Measurements from ENCODE around the gene LAMC1. TPM values are rescaled to one million over a fixed set of nuclear protein-coding genes. Genes with fewer than 3 reads are reported as not detected.

The LAMC1 gene
- total RNA-seq, 2 experiments from 2014 or later = not detected

DNA sequence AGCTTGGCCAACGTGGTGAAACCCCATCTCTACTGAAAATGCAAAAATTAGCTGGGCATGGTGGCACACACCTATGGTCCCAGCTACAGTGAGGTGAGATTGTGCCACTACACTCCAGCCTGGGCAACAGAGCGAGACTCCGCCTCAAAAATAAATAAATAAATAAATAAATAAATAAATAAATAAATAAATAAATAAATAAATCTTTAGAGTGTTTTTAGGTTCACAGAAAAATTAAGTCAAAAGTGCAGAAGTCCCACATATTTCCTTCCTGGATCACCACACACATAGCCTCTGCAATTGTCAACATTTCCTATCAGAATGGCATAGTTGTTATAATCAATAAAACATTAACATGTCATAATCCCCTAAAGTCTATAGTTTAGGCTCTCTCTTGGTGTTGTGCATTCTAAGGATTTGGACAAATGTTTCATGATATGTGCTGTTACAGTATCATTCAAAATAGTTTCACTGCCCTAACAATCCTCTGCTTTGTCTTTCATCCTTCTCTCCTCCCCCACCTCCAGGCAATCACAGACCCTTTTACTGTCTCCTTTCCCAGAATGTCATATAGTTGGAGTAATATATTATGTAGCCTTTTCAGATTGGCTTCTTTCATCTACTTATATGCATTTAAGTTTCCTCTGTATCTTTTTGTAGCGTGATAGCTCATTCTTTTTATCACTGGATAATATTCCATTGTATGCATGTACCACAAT is 58.3 kb downstream of the LAMC1 start:
- Mint-ChIP-seq H3K4me3 (no peak overlapping the region), H3K4me1 (ENCODE audit: low read depth) (no peaks in the 10 kb centered on the region), H3K27ac (no peak overlapping the region), H3K36me3 (ENCODE audit: low read depth) (no peaks in the 10 kb centered on the region), H3K27me3 (peaks cover 16% of the 10 kb centered on the region), H3K9me3 (no peaks in the 10 kb centered on the region)
- DNase-seq (no peak), ATAC-seq (ENCODE audit: poor library complexity) (no peak)
- no peaks in the 10 kb centered on the region for H3K36me3 ChIP-seq (ENCODE audit: insufficient read depth, low read length)
- ChIA-PET POLR2A (no interaction called here), CTCF (interaction anchor here (1.3 kb wide), 1 partner anchor 8 kb away, joined by 3 read pairs; no protein-coding TSS in a partner anchor)
- H3K4me3 ChIP-seq (ENCODE audit: low read length) = no peak overlapping the region
- no peak overlapping the region for H3K27ac ChIP-seq (ENCODE audit: low read depth in 1 of 2, low read length in 2 of 2)
- H3K4me1 ChIP-seq (ENCODE audit: insufficient read depth, low read length) = no peaks in the 10 kb centered on the region
- intact Hi-C loops (cut with DNase I, micrococcal nuclease) = no loop called here
- no peaks in the 10 kb centered on the region for H3K9me3 ChIP-seq (ENCODE audit: control insufficient read depth in 1 of 2, insufficient read depth in 1 of 2, low read length in 2 of 2)
- no peak for TF ChIP-seq CTCF (IDR thresholded peaks at IDR 0.05)
- H3K27me3 ChIP-seq (ENCODE audit: control insufficient read depth in 1 of 2, insufficient read depth in 2 of 2, low read length in 2 of 2) = peaks cover 0 to 2% of the 10 kb centered on the region in 2 experiments

DNA sequence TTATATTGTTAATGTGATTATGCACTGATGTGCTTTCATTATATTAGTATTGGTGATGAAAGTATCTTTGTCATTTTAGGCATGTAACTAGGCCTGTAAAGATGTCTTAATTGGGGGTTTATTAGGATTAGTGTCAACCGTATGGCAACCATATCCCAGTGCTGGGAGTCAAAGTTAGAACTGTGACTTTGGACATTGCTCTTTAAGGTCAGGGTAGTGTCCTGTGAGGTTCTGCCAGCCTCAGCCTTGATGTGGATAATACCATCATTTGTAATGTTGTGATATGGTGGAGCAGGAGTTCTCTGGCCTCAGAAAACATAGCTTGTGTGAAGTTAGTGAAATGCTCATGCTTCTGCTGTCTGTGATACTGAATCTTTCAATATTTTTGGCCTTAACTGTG is 59.4 kb downstream of the LAMC1 start:
- no peak for TF ChIP-seq CTCF (IDR thresholded peaks at IDR 0.05)
- no peak for DNase-seq
- Mint-ChIP-seq H3K9me3 (no peaks in the 10 kb centered on the region), H3K4me3 (no peak overlapping the region), H3K36me3 (ENCODE audit: low read depth) (no peaks in the 10 kb centered on the region), H3K27me3 (peaks cover 21% of the 10 kb centered on the region), H3K4me1 (ENCODE audit: low read depth) (no peaks in the 10 kb centered on the region), H3K27ac (no peak overlapping the region)
- Histone ChIP-seq H3K4me3 (ENCODE audit: low read length) (no peak overlapping the region), H3K4me1 (ENCODE audit: insufficient read depth, low read length) (no peaks in the 10 kb centered on the region), H3K36me3 (ENCODE audit: insufficient read depth, low read length) (no peaks in the 10 kb centered on the region), H3K27ac (ENCODE audit: low read depth in 1 of 2, low read length in 2 of 2) (no peak overlapping the region), H3K27me3 (ENCODE audit: control insufficient read depth in 1 of 2, insufficient read depth in 2 of 2, low read length in 2 of 2) (peaks cover 0 to 2% of the 10 kb centered on the region in 2 experiments), H3K9me3 (ENCODE audit: control insufficient read depth in 1 of 2, insufficient read depth in 1 of 2, low read length in 2 of 2) (no peaks in the 10 kb centered on the region)
- ChIA-PET CTCF (interaction anchor here (1.3 kb wide), 1 partner anchor 9 kb away, joined by 3 read pairs; no protein-coding TSS in a partner anchor), POLR2A (no interaction called here)
- intact Hi-C loops (cut with DNase I, micrococcal nuclease) = no loop called here
- no peak for ATAC-seq (ENCODE audit: poor library complexity)

GRCh38 chr1:183087001-183087400 is 63.8 kb downstream of the LAMC1 start:
- Histone ChIP-seq H3K9me3 (ENCODE audit: control insufficient read depth in 1 of 2, insufficient read depth in 1 of 2, low read length in 2 of 2) (no peaks in the 10 kb centered on the region), H3K4me1 (ENCODE audit: insufficient read depth, low read length) (no peaks in the 10 kb centered on the region), H3K27me3 (ENCODE audit: control insufficient read depth in 1 of 2, insufficient read depth in 2 of 2, low read length in 2 of 2) (peaks cover 0 to 2% of the 10 kb centered on the region in 2 experiments), H3K36me3 (ENCODE audit: insufficient read depth, low read length) (no peaks in the 10 kb centered on the region), H3K27ac (ENCODE audit: low read depth in 1 of 2, low read length in 2 of 2) (no peak overlapping the region), H3K4me3 (ENCODE audit: low read length) (no peak overlapping the region)
- Mint-ChIP-seq H3K27me3 (peaks cover 16% of the 10 kb centered on the region), H3K4me3 (no peak overlapping the region), H3K36me3 (ENCODE audit: low read depth) (no peaks in the 10 kb centered on the region), H3K27ac (no peak overlapping the region), H3K4me1 (ENCODE audit: low read depth) (no peaks in the 10 kb centered on the region), H3K9me3 (no peaks in the 10 kb centered on the region)
- ChIA-PET POLR2A (no interaction called here), CTCF (no interaction called here)
- ATAC-seq (ENCODE audit: poor library complexity) = no peak
- DNase-seq = no peak
- intact Hi-C loops (cut with DNase I, micrococcal nuclease) = no loop called here
- no peak for TF ChIP-seq CTCF (IDR thresholded peaks at IDR 0.05)

All from CD4-positive, alpha-beta T cell (primary cell).